SU-DHL-6 (cell line): ENCODE data around the gene TMEM26.

ENCODE experiments used
- H2AFZ ChIP-seq: fragments of 200-600 bp; sonication (generic); 2 replicates; pipeline ENCODE4 v1.6.1; 2014; ENCODE audit warnings: low read depth, mild to moderate bottlenecking, moderate library complexity, mixed read lengths, antibody characterized with exemption, low read length; ENCODE audit not compliant: severe bottlenecking
- H3F3A ChIP-seq: fragments of 200-600 bp; shearing (Covaris generic); 2 replicates; pipeline ENCODE4 v1.6.0; 2016; ENCODE audit warnings: antibody characterized with exemption, mild to moderate bottlenecking; ENCODE audit not compliant: insufficient read depth
- H3K27ac ChIP-seq: fragments of 200-600 bp; sonication (generic); 2 replicates; pipeline ENCODE4 v1.5.1; 2016; ENCODE audit warnings: low read depth, mild to moderate bottlenecking, low read length, moderate library complexity, mixed read lengths
- H3K27me3 ChIP-seq: fragments of 200-600 bp; sonication (generic), shearing (Covaris generic); 2 replicates; pipeline ENCODE4 v1.6.0; 2014; ENCODE audit warnings: mild to moderate bottlenecking, low read length
- H3K36me3 ChIP-seq: fragments of 200-600 bp; sonication (generic); 2 replicates; pipeline ENCODE4 v1.6.1; 2014; ENCODE audit warnings: mild to moderate bottlenecking, low read length, mixed read lengths
- H3K4me2 ChIP-seq: fragments of 300-600, 200-600 bp; shearing (Covaris generic), sonication (generic); 2 replicates; pipeline ENCODE4 v1.6.0; 2014; ENCODE audit warnings: low read length, low read depth, mild to moderate bottlenecking; ENCODE audit not compliant: poor library complexity, severe bottlenecking
- H3K4me3 ChIP-seq: fragments of 200-600 bp; sonication (generic); 2 replicates; pipeline ENCODE4 v1.5.1; 2014; ENCODE audit warnings: antibody characterized with exemption, low read length, mild to moderate bottlenecking, mixed read lengths; ENCODE audit not compliant: insufficient read depth, poor library complexity, severe bottlenecking
- H3K79me2 ChIP-seq: fragments of 200-600 bp; sonication (generic); 2 replicates; pipeline ENCODE4 v1.6.1; 2014; ENCODE audit warnings: mild to moderate bottlenecking, low read length, moderate library complexity; ENCODE audit not compliant: insufficient read depth
- H3K9ac ChIP-seq: fragments of 200-600 bp; sonication (generic); 2 replicates; pipeline ENCODE4 v1.7.0; 2014; ENCODE audit warnings: mild to moderate bottlenecking, low read length
- H3K9me2 ChIP-seq: fragments of 200-600 bp; sonication (generic); replicated peaks from 2 replicates; pipeline ENCODE4 v1.6.1; 2014; ENCODE audit warnings: low read length; ENCODE audit not compliant: insufficient read depth
- H3K9me3 ChIP-seq: fragments of 200-600 bp; sonication (generic); 2 replicates; pipeline ENCODE4 v1.6.1; 2014; ENCODE audit warnings: low read length, mixed read lengths; ENCODE audit not compliant: insufficient read depth
- H4K20me1 ChIP-seq: fragments of 200-600 bp; sonication (generic); 2 replicates; pipeline ENCODE4 v1.6.1; 2014; ENCODE audit warnings: low read depth, mild to moderate bottlenecking, antibody characterized with exemption, low read length, moderate library complexity, mixed read lengths
- CTCF ChIP-seq: fragments of 200-600 bp; sonication (generic); IDR thresholded peaks from one replicate; pipeline ENCODE4 v1.5.1; 2017; ENCODE audit warnings: antibody characterized with exemption, mild to moderate bottlenecking, low read length, moderate library complexity; ENCODE audit not compliant: insufficient read depth, poor library complexity, severe bottlenecking
- EZH2phosphoT487 ChIP-seq: fragments of 200-600 bp; sonication (generic), shearing (Covaris generic); conservative IDR thresholded peaks from 2 replicates; pipeline ENCODE4 v1.6.1; 2018; ENCODE audit warnings: mild to moderate bottlenecking, antibody characterized with exemption, low read length, moderate library complexity, mixed read lengths

Gene TMEM26

GRCh38 chr10:61477451-61477850, 24.3 kb upstream of the TMEM26 start:
- no peaks in the 10 kb centered on the region for H3K36me3 ChIP-seq
- H4K20me1 ChIP-seq: no peaks in the 10 kb centered on the region
- no peak overlapping the region for H3K9ac ChIP-seq
- H3K27me3 ChIP-seq: no peaks in the 10 kb centered on the region
- H3K9me3 ChIP-seq: no peaks in the 10 kb centered on the region
- no peak overlapping the region for H3K27ac ChIP-seq
- H3K4me3 ChIP-seq: no peak overlapping the region
- TF ChIP-seq EZH2phosphoT487 (no peak), CTCF (no peak)
- H3K79me2 ChIP-seq: no peaks in the 10 kb centered on the region
- H3K9me2 ChIP-seq: no peaks in the 10 kb centered on the region
- no peak overlapping the region for H2AFZ ChIP-seq
- H3K4me2 ChIP-seq: no peak overlapping the region
- no peaks in the 10 kb centered on the region for H3F3A ChIP-seq

- TF ChIP-seq EZH2phosphoT487 (no peak), CTCF (no peak)
- H4K20me1 ChIP-seq: no peaks in the 10 kb centered on the region
- H2AFZ ChIP-seq: no peak overlapping the region
- no peaks in the 10 kb centered on the region for H3K9me3 ChIP-seq
- no peaks in the 10 kb centered on the region for H3K27me3 ChIP-seq
- H3K4me3 ChIP-seq: no peak overlapping the region
- H3K27ac ChIP-seq: no peak overlapping the region
- no peak overlapping the region for H3K4me2 ChIP-seq
- no peak overlapping the region for H3K9ac ChIP-seq
- H3K9me2 ChIP-seq: no peaks in the 10 kb centered on the region
- no peaks in the 10 kb centered on the region for H3K79me2 ChIP-seq
- no peaks in the 10 kb centered on the region for H3F3A ChIP-seq
- no peaks in the 10 kb centered on the region for H3K36me3 ChIP-seq
These were observed 23.3 kb upstream of the TMEM26 start for GRCh38 chr10:61476529-61476928.

DNA sequence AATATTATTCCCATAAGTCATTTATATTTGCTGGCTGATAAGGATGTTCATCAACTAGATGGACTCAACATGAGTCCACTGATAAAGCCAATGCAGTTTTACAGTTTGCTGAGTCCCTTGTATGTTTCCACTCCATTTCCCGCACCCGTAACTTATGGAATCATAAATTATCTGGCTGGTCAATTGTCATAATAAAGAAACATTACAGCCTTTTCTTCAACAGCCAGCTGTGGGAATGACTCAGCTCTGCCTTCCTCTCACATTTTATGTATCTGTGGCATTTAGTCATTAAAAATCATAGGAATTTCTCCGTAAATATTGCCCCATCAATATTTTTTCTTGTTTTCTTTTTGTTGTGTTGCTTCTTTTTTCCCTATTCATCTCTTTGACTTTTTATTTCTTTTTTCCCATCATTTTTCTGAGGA, 22.3 kb upstream of the TMEM26 start:
- Histone ChIP-seq H3K9me2 (no peaks in the 10 kb centered on the region), H3K9ac (no peak overlapping the region), H4K20me1 (no peaks in the 10 kb centered on the region), H3K27me3 (no peaks in the 10 kb centered on the region), H2AFZ (no peak overlapping the region), H3K36me3 (no peaks in the 10 kb centered on the region), H3K9me3 (no peaks in the 10 kb centered on the region), H3K27ac (no peak overlapping the region), H3K4me3 (no peak overlapping the region), H3F3A (no peaks in the 10 kb centered on the region), H3K79me2 (no peaks in the 10 kb centered on the region), H3K4me2 (no peak overlapping the region)
- TF ChIP-seq EZH2phosphoT487 (no peak), CTCF (no peak)
